PC-3 (cell line): Measurements from ENCODE around the gene ABO. TPM values are rescaled to one million over a fixed set of nuclear protein-coding genes. Genes with fewer than 3 reads are reported as not detected.

Experiments
- ATAC-seq: fragments of 200-7000 bp; cut with Tn5 transposase; 2 replicates; pipeline ENCODE4 v1.9.1; 2020; ENCODE audit warnings: mild to moderate bottlenecking, moderate library complexity
- BruUV-seq: library from RNA; stranded (reverse); fragments of 400-500 nt; replicated peaks from 2 replicates; lab custom pipeline; 2021; lab: Mats Ljungman, UMichigan
- CTCF ChIA-PET: fragments of 300-600 bp; sonication (Branson Sonifier 250); formaldehyde crosslinking; loops from one replicate; lab custom pipeline; 2022; ENCODE audit warnings: antibody characterized with exemption; lab: Charles Lee
- POLR2A ChIA-PET: fragments of 300-600 bp; sonication (Branson Sonifier 250); formaldehyde crosslinking; loops from one replicate; lab custom pipeline; 2022; ENCODE audit warnings: antibody characterized with exemption; ENCODE audit not compliant: unreplicated experiment; lab: Charles Lee
- DNase-seq: peaks from one replicate; pipeline ENCODE4 v3.0.0-alpha.2; 2015
- H2AFZ ChIP-seq: fragments of 300-600 bp; sonication (generic); 2 replicates; pipeline ENCODE4 v1.6.0; 2016; ENCODE audit warnings: antibody characterized with exemption, low read length
- H3F3A ChIP-seq: fragments of 300-600 bp; sonication (generic); one replicate; pipeline ENCODE4 v1.6.0; 2017; ENCODE audit warnings: antibody characterized with exemption, low read length, control low read depth, mild to moderate bottlenecking; ENCODE audit not compliant: unreplicated experiment
- H3K27ac ChIP-seq: fragments of 300-600 bp; sonication (generic); 2 replicates; pipeline ENCODE4 v1.5.1; 2016; ENCODE audit warnings: mild to moderate bottlenecking, low read length
- H3K27me3 ChIP-seq: fragments of 300-600 bp; sonication (generic); 2 replicates; pipeline ENCODE4 v1.6.1; 2016; ENCODE audit warnings: low read length, mixed read lengths
- H3K36me3 ChIP-seq: fragments of 300-600 bp; sonication (generic); 2 replicates; pipeline ENCODE4 v1.6.1; 2016; ENCODE audit warnings: low read depth, mixed run types, low read length, mixed read lengths
- H3K4me1 ChIP-seq: fragments of 300-600 bp; sonication (generic); 2 replicates; pipeline ENCODE4 v1.5.1; 2016; ENCODE audit warnings: low read length; ENCODE audit not compliant: insufficient read depth
- H3K4me2 ChIP-seq: fragments of 300-600 bp; sonication (generic); 2 replicates; pipeline ENCODE4 v1.6.0; 2016; ENCODE audit warnings: low read length
- H3K4me3 ChIP-seq: fragments of 300-600 bp; sonication (generic); 2 replicates; pipeline ENCODE4 v1.5.1; 2016; ENCODE audit warnings: mild to moderate bottlenecking, low read length, mixed read lengths
- H3K79me2 ChIP-seq: fragments of 300-600 bp; sonication (generic); 2 replicates; pipeline ENCODE4 v1.6.1; 2017; ENCODE audit warnings: low read length, mixed read lengths
- H3K9ac ChIP-seq: fragments of 300-600 bp; sonication (generic); 2 replicates; pipeline ENCODE4 v1.6.0; 2016; ENCODE audit warnings: mild to moderate bottlenecking, low read length
- H3K9me2 ChIP-seq: fragments of 300-600 bp; sonication (generic); replicated peaks from 2 replicates; pipeline ENCODE4 v1.6.1; 2016; ENCODE audit warnings: mixed run types, low read length, mixed read lengths
- H3K9me3 ChIP-seq: fragments of 300-600 bp; sonication (generic); 2 replicates; pipeline ENCODE4 v1.6.1; 2016; ENCODE audit warnings: low read length, mixed read lengths
- H4K20me1 ChIP-seq: fragments of 300-600 bp; sonication (generic); 2 replicates; pipeline ENCODE4 v1.6.1; 2016; ENCODE audit warnings: low read length, mixed read lengths
- CTCF ChIP-seq: fragments of 300-600 bp; sonication (generic); conservative IDR thresholded peaks from 2 replicates; pipeline ENCODE4 v1.5.1; 2017; ENCODE audit warnings: antibody characterized with exemption, low read depth, mild to moderate bottlenecking, low read length
- EZH2 ChIP-seq: fragments of 300-600 bp; sonication (generic); IDR thresholded peaks from one replicate; pipeline ENCODE4 v1.6.1; 2017; ENCODE audit warnings: antibody characterized with exemption, mild to moderate bottlenecking, low read length; ENCODE audit not compliant: unreplicated experiment
- EZH2phosphoT487 ChIP-seq: fragments of 300-600 bp; sonication (generic); IDR thresholded peaks from 2 replicates; pipeline ENCODE4 v1.6.1; 2018; ENCODE audit warnings: mild to moderate bottlenecking, antibody characterized with exemption, low read length, borderline replicate concordance
- intact Hi-C: fragments of 100-400 bp; cut with micrococcal nuclease; formaldehyde crosslinking; loops from 2 replicates; pipeline ENCODE4 v1.9.0; 2023
- total RNA-seq: library from RNA; depleted of rRNA; stranded (reverse); fragments of >200 nt; gene quantifications from 2 replicates; pipeline ENCODE4 v1.2.3, GENCODE V29; 2014

ABO gene
- total RNA-seq, 1 experiment from 2014 or later = not detected

DNA sequence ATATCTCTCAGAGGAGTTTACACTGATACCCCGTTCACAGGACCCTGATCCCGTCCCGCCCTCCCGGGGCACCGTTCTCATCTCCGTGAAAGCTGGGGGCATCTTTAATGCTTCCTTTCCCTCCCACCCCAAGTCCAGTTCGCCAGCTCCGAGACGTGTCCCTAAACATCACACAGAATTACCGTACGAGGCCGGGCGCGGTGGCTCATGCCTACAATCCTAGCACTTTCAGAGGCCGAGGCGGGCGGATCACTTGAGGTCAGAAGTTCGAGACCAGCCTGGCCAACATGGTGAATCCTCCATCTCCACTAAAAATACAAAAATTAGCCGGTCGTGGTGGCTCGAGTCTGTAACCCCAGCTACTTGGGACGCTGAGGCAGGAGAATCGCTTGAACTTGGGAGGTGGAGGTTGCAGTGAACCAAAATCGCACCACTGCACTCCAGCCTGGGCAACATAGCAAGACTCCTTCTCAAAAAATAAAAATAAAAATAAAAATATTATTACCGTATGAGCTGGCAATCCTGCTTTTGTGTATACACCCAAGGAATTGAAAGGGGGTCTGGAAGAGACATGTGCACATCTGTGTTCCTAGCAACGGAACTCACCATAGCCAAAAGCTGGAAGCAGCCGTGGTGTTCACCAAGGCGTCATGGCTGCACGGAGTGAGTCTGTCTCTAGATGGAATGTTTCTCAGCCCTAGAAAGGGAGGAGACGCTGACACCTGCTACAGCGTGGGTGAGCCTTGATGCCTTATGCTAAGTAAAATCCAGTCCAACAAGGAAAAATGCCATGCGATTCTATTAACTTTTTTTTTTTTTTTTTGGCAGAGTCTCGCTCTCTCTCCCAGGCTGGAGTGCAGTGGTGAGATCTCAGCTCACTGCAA lies 1.2 kb upstream of the ABO start:
- H3K9me2 ChIP-seq = no peaks in the 10 kb centered on the region
- intact Hi-C loops = no loop called here
- H3K4me1 ChIP-seq = no peaks in the 10 kb centered on the region
- H4K20me1 ChIP-seq = no peaks in the 10 kb centered on the region
- BruUV-seq = no TSS peak
- no peaks in the 10 kb centered on the region for H3K9me3 ChIP-seq
- H2AFZ ChIP-seq = no peak overlapping the region
- TF ChIP-seq EZH2 (no peak), EZH2phosphoT487 (no peak), CTCF (no peak)
- no peak overlapping the region for H3K9ac ChIP-seq
- H3K27ac ChIP-seq = no peak overlapping the region
- no peaks in the 10 kb centered on the region for H3K36me3 ChIP-seq
- H3K79me2 ChIP-seq = no peaks in the 10 kb centered on the region
- ChIA-PET POLR2A (no interaction called here), CTCF (no interaction called here)
- no peak overlapping the region for H3K4me2 ChIP-seq
- ATAC-seq (no peak), DNase-seq (no peak)
- H3K27me3 ChIP-seq = peaks cover 15% of the 10 kb centered on the region
- H3K4me3 ChIP-seq = no peak overlapping the region
- no peaks in the 10 kb centered on the region for H3F3A ChIP-seq

GRCh38 chr9:133274236-133275104 lies 531 bp downstream of the ABO start:
- Histone ChIP-seq H3K27ac (no peak overlapping the region), H3K4me2 (no peak overlapping the region), H3K27me3 (peaks cover 4% of the 10 kb centered on the region; the same call in 1 of the 2 replicates), H3K4me3 (no peak overlapping the region), H3K9me3 (no peaks in the 10 kb centered on the region), H3K9ac (no peak overlapping the region), H3F3A (no peaks in the 10 kb centered on the region), H3K4me1 (no peaks in the 10 kb centered on the region), H3K9me2 (no peaks in the 10 kb centered on the region), H4K20me1 (no peaks in the 10 kb centered on the region), H3K36me3 (no peaks in the 10 kb centered on the region), H2AFZ (no peak overlapping the region), H3K79me2 (no peaks in the 10 kb centered on the region)
- no peak for TF ChIP-seq CTCF
- TF ChIP-seq EZH2phosphoT487 = no peak
- no peak for TF ChIP-seq EZH2
- BruUV-seq = no TSS peak
- intact Hi-C loops = no loop called here
- ChIA-PET POLR2A (no interaction called here), CTCF (no interaction called here)
- no peak for DNase-seq
- no peak for ATAC-seq
